ENCODE measurements around the gene CHTOP. TPM values are rescaled to one million over a fixed set of nuclear protein-coding genes. Genes with fewer than 3 reads are reported as not detected.
"Not testable (repeated sequence)": the region's sequence is repeated elsewhere in the genome, so short reads cannot be mapped to it uniquely, and the experiment has no call there.

The CHTOP gene
- total RNA-seq, 2 experiments from 2014 or later, result 70.9 to 107 TPM

DNA sequence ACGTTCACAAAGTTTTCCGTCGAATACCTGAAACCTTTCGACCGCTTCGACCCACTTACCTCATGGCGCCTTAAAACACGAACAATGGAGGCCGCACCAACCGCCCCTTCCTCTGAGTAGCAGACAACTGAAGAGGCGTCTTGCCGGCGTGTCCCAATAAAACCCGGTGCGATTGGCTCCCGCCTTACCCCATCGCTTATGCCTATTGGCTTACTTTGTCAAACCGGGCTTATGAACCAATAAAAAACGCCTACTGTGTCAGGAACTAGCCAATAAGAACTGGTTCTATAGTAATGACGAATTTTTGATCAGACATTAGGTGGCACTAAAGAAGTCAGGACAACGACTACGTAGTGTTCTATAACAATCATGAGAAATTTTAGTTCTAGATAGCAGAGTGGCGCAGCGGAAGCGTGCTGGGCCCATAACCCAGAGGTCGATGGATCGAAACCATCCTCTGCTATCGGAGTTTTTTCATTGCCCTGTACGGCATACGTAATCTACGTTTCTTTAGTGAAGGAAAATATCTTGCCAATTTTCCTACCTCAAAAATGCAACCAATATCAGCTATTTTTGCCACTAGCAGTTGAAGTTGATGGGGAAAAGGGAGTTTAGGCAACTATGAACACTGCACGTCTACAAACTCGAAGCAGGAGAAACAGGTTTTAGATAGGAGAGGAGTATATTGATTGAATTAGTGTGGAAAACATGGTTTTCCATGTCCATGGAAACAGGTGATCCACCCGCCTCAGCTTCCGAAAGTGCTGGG lies 37.2 kb downstream of the CHTOP start, which contains the start of gene ILF2:
ILF2 (minus strand) TSS at position 135 of the 769 bp plus-strand sequence; CDS start at position 64, 71 bp downstream.
- POLR2A ChIA-PET, result interaction anchor here (1.6 to 1.8 kb wide), 2 partner anchors 12 to 37 kb away, joined by 5 to 8 read pairs; partner anchors contain the start of genes CHTOP and SNAPIN
- Histone ChIP-seq H3K4me1 (ENCODE audit: insufficient read depth, low read length, poor library complexity, severe bottlenecking) (peaks cover 28% of the 10 kb centered on the region), H4K20me1 (ENCODE audit: insufficient read depth, low read length) (peaks cover 4% of the 10 kb centered on the region; the same call in 1 of the 2 replicates), H3K9me2 (ENCODE audit: insufficient read depth, low read length) (no peaks in the 10 kb centered on the region), H3K36me3 (ENCODE audit: insufficient read depth, low read length) (peaks cover 47% of the 10 kb centered on the region), H3K4me2 (ENCODE audit: low read length) (peak within 1 kb of the TSS; percentile 91), H3K4me3 (ENCODE audit: low read depth, low read length, poor library complexity, severe bottlenecking) (peak within 1 kb of the TSS; percentile 97), H2AFZ (ENCODE audit: low read length) (peak within 1 kb of the TSS; percentile 94), H3K9me3 (ENCODE audit: low read length) (no peaks in the 10 kb centered on the region), H3K79me2 (ENCODE audit: insufficient read depth, low read depth, low read length) (peaks cover 38% of the 10 kb centered on the region), H3K27ac (ENCODE audit: low read depth, low read length, poor library complexity, severe bottlenecking) (peak within 1 kb of the TSS; percentile 78)
- TF ChIP-seq EZH2phosphoT487 (IDR thresholded peaks at IDR 0.05; ENCODE audit: borderline replicate concordance, low read depth, low read length), result no peak
- TF ChIP-seq, protein P1, sequence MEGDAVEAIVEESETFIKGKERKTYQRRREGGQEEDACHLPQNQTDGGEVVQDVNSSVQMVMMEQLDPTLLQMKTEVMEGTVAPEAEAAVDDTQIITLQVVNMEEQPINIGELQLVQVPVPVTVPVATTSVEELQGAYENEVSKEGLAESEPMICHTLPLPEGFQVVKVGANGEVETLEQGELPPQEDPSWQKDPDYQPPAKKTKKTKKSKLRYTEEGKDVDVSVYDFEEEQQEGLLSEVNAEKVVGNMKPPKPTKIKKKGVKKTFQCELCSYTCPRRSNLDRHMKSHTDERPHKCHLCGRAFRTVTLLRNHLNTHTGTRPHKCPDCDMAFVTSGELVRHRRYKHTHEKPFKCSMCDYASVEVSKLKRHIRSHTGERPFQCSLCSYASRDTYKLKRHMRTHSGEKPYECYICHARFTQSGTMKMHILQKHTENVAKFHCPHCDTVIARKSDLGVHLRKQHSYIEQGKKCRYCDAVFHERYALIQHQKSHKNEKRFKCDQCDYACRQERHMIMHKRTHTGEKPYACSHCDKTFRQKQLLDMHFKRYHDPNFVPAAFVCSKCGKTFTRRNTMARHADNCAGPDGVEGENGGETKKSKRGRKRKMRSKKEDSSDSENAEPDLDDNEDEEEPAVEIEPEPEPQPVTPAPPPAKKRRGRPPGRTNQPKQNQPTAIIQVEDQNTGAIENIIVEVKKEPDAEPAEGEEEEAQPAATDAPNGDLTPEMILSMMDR (conservative IDR thresholded peaks at IDR 0.05; ENCODE audit: low read length), result peak; percentile 69
- peak; percentile 100 for DNase-seq (ENCODE audit: low spot score)
- CTCF ChIA-PET (ENCODE audit: unreplicated experiment), result no interaction called here
- intact Hi-C loops (cut with micrococcal nuclease; ENCODE audit: unreplicated experiment), result loop anchor here (1.0 to 10.0 kb wide), 4 partner anchors 36 to 156 kb away; partner anchors contain the start of genes CHTOP and INTS3
- BruUV-seq (replicated peaks), result no TSS peak

DNA sequence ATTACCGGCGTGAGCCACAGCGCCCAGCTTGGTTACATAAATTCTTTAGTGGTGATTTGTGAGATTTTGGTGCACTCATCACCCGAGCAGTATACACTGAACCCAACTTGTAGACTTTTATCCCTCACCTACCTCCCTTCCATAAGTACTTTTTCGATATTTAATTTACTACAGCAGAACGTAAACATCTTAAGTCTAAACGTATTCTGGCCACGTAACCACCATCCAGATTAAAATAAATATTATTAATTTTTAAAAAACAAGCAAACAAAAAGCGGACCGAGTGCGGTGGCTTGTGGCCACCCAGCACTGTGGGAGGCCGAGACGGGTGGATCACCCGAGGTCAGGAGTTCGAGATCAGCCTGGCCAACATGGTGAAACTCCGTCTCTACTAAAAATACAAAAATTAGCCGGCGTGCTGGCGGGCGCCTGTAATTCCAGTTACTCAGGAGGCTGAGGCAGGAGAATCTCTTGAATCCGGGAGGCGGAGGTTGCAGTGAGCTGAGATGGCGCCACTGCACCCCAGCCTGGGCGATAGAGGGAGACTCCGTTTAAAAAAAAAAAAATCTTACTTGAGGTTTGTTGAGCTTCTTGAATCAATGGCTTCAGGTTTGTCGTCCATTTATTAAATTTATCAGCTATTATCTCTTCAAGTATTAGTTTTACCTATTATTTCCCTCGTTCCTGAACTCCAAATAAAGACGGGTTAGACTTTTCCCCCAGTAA lies 37.9 kb downstream of the CHTOP start:
- peaks cover 38% of the 10 kb centered on the region for H3K79me2 ChIP-seq (ENCODE audit: insufficient read depth, low read depth, low read length)
- CTCF ChIA-PET (ENCODE audit: unreplicated experiment), result interaction anchor here (0.6 kb wide), 2 partner anchors 17 to 350 kb away, joined by 3 read pairs; no protein-coding TSS in a partner anchor
- TF ChIP-seq, protein P1 (conservative IDR thresholded peaks at IDR 0.05; ENCODE audit: low read length), result 0 out of 2 replicates have a peak, but pooled peaks have one; percentile 30

More for the DNA sequence above, 37.9 kb downstream of the CHTOP start:
- peaks cover 28% of the 10 kb centered on the region for H3K4me1 ChIP-seq (ENCODE audit: insufficient read depth, low read length, poor library complexity, severe bottlenecking)
- H4K20me1 ChIP-seq (ENCODE audit: insufficient read depth, low read length); H3K9me2 ChIP-seq (ENCODE audit: insufficient read depth, low read length); H3K9me3 ChIP-seq (ENCODE audit: low read length); BruUV-seq (replicated peaks): not testable (repeated sequence)
- POLR2A ChIA-PET, result interaction anchor here (0.6 to 1.8 kb wide), 7 partner anchors 13 to 305 kb away, joined by 3 to 8 read pairs (median 3); partner anchors contain the start of genes CHTOP and SNAPIN
- peak; percentile 65 for DNase-seq (ENCODE audit: low spot score)
- intact Hi-C loops (cut with micrococcal nuclease; ENCODE audit: unreplicated experiment), result loop anchor here (1.0 to 10.0 kb wide), 4 partner anchors 37 to 157 kb away; partner anchors contain the start of genes CHTOP and INTS3
- H3K36me3 ChIP-seq (ENCODE audit: insufficient read depth, low read length), result peaks cover 39% of the 10 kb centered on the region
- H3K4me3 ChIP-seq (ENCODE audit: low read depth, low read length, poor library complexity, severe bottlenecking), result peak overlapping the region; percentile 76
- peak overlapping the region; percentile 94 for H2AFZ ChIP-seq (ENCODE audit: low read length)
- peak overlapping the region; percentile 78 for H3K27ac ChIP-seq (ENCODE audit: low read depth, low read length, poor library complexity, severe bottlenecking)
- H3K4me2 ChIP-seq (ENCODE audit: low read length), result peak overlapping the region; percentile 91

Data from OCI-LY7 (cell line).